Right lung (tissue), 5 donors: ENCODE measurements around the gene PEX19. TPM values are rescaled to one million over a fixed set of nuclear protein-coding genes. Genes with fewer than 3 reads are reported as not detected.

Experiments
- DNase-seq, 2 donors: peaks; one replicate each; pipeline ENCODE4 v3.0.0-alpha.2; 2013
- polyA plus RNA-seq, 5 donors: library from polyadenylated mRNA; unstranded; fragments of 120-200 nt; gene quantifications; one replicate each; pipeline versions ENCODE4 v1.2.1 to v1.2.3, GENCODE V29; 2013; ENCODE audit warnings: inconsistent platforms in 1 of 5, low replicate concordance in 1 of 5; ENCODE audit not compliant: insufficient read length in 5 of 5, insufficient read depth in 1 of 5

The PEX19 gene
- polyA plus RNA-seq, 5 donors, result 64.8 to 81.5 (median 70.9) TPM

- DNase-seq, result no peak
Observed at GRCh38 chr1:160245434-160245833, 39.5 kb downstream of the PEX19 start.

GRCh38 chr1:160244209-160244608 lies 40.7 kb downstream of the PEX19 start:
- no peak for DNase-seq

- no peak for DNase-seq
Observed at GRCh38 chr1:160243767-160244166, 41.2 kb downstream of the PEX19 start.

- DNase-seq, result no peak
Observed at GRCh38 chr1:160239582-160240299, 45.2 kb downstream of the PEX19 start.

GRCh38 chr1:160238408-160238807 lies 46.5 kb downstream of the PEX19 start:
- DNase-seq, result no peak

- no peak for DNase-seq
Observed at GRCh38 chr1:160237558-160237957, 47.4 kb downstream of the PEX19 start.

- DNase-seq, result no peak
Observed at GRCh38 chr1:160236806-160237205, 48.1 kb downstream of the PEX19 start.

GRCh38 chr1:160232911-160233310 lies 52.0 kb downstream of the PEX19 start:
- DNase-seq, result no peak

- DNase-seq, result no peak
Observed at GRCh38 chr1:160228431-160228830, 56.5 kb downstream of the PEX19 start.

- DNase-seq, result no peak
Observed at GRCh38 chr1:160227561-160227960, 57.4 kb downstream of the PEX19 start.

- DNase-seq, result no peak
Observed at GRCh38 chr1:160227034-160227433, 57.9 kb downstream of the PEX19 start.

Other genes starting within 250 kb of the PEX19 start
- gene KCNJ10, start 215.0 kb downstream of the PEX19 start, polyA plus RNA-seq, result under 1 TPM; 0.13 to 0.61 (median 0.37) TPM
- under 1 TPM; 0.04 to 0.10 (median 0.06) TPM for gene KCNJ9, start 203.6 kb downstream of the PEX19 start, polyA plus RNA-seq
- gene IGSF8, start 186.5 kb downstream of the PEX19 start, polyA plus RNA-seq, result 10 to 100 TPM; 24.2 to 36.2 (median 30.5) TPM
- 10 to 100 TPM in 3 of 5 donors, 1 to 10 TPM in 2; 6.4 to 15.2 (median 13.6) TPM for gene ATP1A2, start 169.4 kb downstream of the PEX19 start, polyA plus RNA-seq
- under 1 TPM in 4 of 5 donors, not detected in 1; 0.15 to 0.24 (median 0.22) TPM for gene ATP1A4, start 133.5 kb downstream of the PEX19 start, polyA plus RNA-seq
- gene CASQ1, start 94.6 kb downstream of the PEX19 start, polyA plus RNA-seq, result 10 to 100 TPM in 1 of 5 donors, 1 to 10 TPM in 1, under 1 TPM in 3; 0.31 to 33.0 (median 0.59) TPM
- gene PEA15, start 79.7 kb downstream of the PEX19 start, polyA plus RNA-seq, result 100 to 1,000 TPM; 137 to 160 (median 145) TPM
- 100 to 1,000 TPM; 159 to 252 (median 210) TPM for gene DCAF8, start 22.6 kb downstream of the PEX19 start, polyA plus RNA-seq
- gene COPA, start 58.1 kb upstream of the PEX19 start, polyA plus RNA-seq, result 100 to 1,000 TPM; 152 to 164 (median 160) TPM
- 100 to 1,000 TPM in 4 of 5 donors, 10 to 100 TPM in 1; 97.9 to 125 (median 120) TPM for gene NCSTN, start 58.2 kb upstream of the PEX19 start, polyA plus RNA-seq
- gene NHLH1, start 81.9 kb upstream of the PEX19 start, polyA plus RNA-seq, result under 1 TPM; 0.13 to 0.37 (median 0.18) TPM
- gene VANGL2, start 115.4 kb upstream of the PEX19 start, polyA plus RNA-seq, result 10 to 100 TPM; 32.6 to 45.3 (median 37.2) TPM
- gene SLAMF6, start 238.1 kb upstream of the PEX19 start, polyA plus RNA-seq, result under 1 TPM; 0.24 to 0.85 (median 0.63) TPM